ENCODE measurements around the gene OSBPL10.

DNA sequence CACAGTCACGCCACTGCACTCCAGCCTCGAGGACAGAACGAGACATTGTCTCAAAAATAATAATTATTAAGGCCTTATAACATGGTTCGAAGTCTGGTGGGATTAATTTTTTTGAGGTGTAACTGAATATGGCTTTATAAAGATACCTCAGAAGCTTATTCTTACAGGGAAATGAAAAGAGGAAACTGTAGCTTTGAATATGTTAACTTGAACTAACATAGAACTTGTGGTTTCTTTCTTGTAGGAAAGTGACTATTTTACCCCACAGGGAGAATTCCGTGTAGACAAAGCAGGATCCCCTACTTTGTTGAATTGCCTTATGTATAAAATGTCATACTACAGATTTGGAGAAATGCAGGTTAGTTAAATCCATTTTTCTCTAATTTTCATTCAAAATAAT, 352.0 kb downstream of the OSBPL10 start:
- no peak for TF ChIP-seq EZH2 (IDR thresholded peaks at IDR 0.05; ENCODE audit: insufficient read depth, poor library complexity, severe bottlenecking)
- no peak for TF ChIP-seq EZH2phosphoT487 (IDR thresholded peaks at IDR 0.05; ENCODE audit: insufficient read depth, low read depth)

All from GM23248 (cell line).